ENCODE data around the gene EIF2AK2.

Gene EIF2AK2

DNA sequence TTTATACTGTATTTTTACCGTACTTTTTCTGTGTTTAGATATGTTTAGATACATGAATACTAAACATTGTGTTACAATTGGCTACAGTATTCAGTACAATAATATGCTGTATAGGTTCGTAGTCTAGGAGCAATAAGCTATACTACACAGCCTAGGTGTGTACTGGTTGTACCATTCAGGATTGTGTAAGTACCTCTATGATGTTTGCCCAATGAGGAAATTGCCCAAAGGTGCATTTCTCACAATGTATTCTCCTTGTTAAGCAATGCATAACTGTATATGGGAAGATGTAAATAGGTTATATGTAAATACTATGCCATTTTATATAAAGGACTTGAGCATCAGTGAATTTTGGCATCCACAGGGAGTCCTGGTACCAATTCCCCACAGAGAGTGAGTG, 10.7 kb downstream of the EIF2AK2 start:
- TF ChIP-seq GATA2 (IDR thresholded peaks at IDR 0.05; ENCODE audit: low read depth, low read length) = no peak
- TF ChIP-seq GATA3 (IDR thresholded peaks at IDR 0.05; ENCODE audit: low read depth, low read length) = no peak

DNA sequence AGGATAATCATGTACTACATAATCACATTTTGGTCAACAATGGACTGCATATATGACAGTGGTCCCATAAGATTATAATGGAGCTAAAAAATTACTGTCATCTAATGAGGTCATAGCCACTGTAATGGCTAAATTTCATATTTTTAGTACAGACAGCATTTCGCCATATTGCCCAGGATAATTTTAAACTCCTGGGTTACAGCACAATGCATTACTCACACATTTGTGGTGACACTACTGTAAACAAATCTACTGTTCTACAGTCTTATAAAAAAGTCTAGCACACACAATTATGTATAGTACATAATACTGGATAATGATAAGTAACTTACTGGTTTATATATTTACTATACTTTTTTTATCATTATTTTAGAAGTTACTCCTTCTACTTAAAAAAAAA, 12.8 kb downstream of the EIF2AK2 start:
- no peak for TF ChIP-seq GATA2 (IDR thresholded peaks at IDR 0.05; ENCODE audit: low read depth, low read length)

DNA sequence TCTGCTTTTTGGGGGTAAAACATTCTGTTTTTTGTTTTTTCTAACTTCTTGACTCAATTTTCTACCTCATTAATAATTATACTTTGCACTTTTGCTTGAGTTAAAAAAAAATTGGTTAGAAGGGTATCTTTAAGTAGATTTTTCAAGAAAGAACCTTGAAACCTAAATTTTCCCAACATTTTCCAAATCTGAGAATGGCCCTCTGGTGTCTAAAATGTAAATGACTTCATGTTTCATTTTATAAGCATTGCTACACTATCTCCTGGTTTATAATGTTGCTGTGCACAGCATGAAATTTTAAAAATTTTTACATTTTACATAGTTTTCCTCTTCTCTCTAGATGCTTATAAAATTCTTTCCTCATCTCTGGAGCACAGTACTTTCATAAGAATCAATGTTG, 14.2 kb downstream of the EIF2AK2 start:
- TF ChIP-seq GATA3 (IDR thresholded peaks at IDR 0.05; ENCODE audit: low read depth, low read length) (no peak), GATA2 (IDR thresholded peaks at IDR 0.05; ENCODE audit: low read depth, low read length) (no peak)

DNA sequence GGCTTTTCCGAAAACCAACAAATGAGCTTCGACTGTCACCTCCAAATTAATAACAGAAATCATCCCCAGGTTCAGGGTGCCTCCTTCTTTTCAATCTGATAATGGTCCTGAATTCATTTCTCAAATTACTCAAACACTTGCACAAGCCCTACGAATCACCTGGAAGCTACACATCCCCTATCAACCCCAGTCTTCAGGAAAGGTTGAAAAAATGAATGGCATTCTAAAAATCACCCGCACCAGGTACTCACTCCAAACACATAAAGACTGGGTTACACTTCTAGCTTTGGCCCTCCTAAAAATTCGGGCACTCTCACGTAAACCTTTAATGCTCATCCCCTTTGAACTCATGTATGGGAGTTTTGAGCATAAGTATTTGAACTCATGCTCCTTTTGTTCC, 23.9 kb downstream of the EIF2AK2 start:
- TF ChIP-seq GATA3 (IDR thresholded peaks at IDR 0.05; ENCODE audit: low read depth, low read length) (no peak), GATA2 (IDR thresholded peaks at IDR 0.05; ENCODE audit: low read depth, low read length) (no peak)

DNA sequence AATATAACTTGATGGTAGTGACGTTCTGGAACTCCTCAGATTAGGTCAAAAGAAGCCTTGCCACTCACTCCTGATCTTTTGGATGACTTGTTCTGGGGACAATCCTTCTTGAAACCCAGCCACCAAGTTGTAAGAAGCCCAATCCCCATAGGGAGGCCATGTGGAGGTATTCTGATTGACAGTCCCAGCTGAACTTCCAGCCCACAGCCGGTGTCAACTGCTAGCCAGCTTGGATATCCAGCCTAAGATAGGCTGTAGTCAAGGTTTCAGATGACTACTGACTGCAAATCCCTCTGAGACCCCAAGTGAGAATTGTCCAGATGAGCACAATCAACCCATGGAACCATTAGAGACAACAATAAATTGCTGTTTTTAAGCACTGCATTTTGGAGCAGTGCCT, 31.4 kb downstream of the EIF2AK2 start:
- no peak for TF ChIP-seq GATA2 (IDR thresholded peaks at IDR 0.05; ENCODE audit: low read depth, low read length)
- no peak for TF ChIP-seq GATA3 (IDR thresholded peaks at IDR 0.05; ENCODE audit: low read depth, low read length)

DNA sequence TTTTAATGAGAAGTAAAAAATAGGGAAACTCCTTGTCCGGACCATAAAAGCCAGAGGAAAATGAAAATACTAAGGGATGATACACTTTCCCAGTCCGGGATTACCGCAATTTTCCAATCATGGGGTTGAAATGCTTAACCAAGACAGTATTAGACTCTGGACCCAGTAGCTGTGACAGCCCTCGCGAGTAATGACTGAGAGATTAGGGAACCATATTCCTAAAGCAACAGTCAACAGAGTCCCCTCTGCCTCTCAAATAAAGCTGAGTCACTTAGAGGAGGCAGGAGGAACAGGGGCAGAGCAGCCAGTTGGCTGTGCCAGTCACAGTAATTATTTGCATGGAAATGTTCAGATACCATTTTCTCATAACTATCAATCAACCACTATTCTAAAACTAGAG, 37.6 kb downstream of the EIF2AK2 start:
- TF ChIP-seq GATA2 (IDR thresholded peaks at IDR 0.05; ENCODE audit: low read depth, low read length) (no peak), GATA3 (IDR thresholded peaks at IDR 0.05; ENCODE audit: low read depth, low read length) (no peak)

DNA sequence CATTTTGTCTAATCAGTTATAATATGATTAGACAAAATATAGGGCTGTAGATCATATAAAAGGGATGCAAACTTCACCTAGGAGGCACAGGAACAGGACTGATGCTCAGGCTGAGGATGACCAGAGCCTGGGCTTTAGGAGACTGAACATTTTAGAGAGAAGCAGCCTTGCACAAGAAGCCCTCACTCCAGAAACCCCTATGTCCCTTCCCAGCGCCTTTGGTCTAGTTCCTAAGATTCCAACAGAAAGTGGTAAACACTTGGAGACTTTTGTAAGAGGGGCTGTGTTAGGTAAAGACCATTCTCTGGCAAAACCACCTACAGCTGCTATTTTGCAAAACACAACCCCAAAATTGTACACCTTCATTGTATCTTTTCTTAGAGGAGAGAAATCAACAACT, 39.2 kb downstream of the EIF2AK2 start:
- TF ChIP-seq GATA2 (IDR thresholded peaks at IDR 0.05; ENCODE audit: low read depth, low read length) (no peak), GATA3 (IDR thresholded peaks at IDR 0.05; ENCODE audit: low read depth, low read length) (no peak)

DNA sequence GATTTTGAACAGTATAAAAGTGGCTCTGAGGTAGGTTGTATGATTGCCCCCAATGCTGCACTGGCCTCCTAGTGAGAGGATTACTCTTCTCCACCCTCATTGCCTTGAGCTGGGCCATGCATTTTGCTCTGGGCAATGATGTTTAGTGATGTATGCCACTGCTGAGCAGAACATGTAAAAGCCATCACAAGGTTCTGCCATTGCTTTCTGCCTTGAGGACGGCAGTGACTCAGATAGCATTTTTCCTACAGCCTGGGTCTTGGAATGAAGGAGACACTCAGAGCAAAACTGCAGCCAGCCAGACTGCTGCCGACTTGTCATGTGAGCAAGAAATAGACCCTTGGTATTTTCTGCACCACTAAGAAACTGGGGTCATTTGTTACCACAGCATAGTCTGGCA, 44.8 kb downstream of the EIF2AK2 start:
- no peak for TF ChIP-seq GATA2 (IDR thresholded peaks at IDR 0.05; ENCODE audit: low read depth, low read length)
- TF ChIP-seq GATA3 (IDR thresholded peaks at IDR 0.05; ENCODE audit: low read depth, low read length) = no peak

DNA sequence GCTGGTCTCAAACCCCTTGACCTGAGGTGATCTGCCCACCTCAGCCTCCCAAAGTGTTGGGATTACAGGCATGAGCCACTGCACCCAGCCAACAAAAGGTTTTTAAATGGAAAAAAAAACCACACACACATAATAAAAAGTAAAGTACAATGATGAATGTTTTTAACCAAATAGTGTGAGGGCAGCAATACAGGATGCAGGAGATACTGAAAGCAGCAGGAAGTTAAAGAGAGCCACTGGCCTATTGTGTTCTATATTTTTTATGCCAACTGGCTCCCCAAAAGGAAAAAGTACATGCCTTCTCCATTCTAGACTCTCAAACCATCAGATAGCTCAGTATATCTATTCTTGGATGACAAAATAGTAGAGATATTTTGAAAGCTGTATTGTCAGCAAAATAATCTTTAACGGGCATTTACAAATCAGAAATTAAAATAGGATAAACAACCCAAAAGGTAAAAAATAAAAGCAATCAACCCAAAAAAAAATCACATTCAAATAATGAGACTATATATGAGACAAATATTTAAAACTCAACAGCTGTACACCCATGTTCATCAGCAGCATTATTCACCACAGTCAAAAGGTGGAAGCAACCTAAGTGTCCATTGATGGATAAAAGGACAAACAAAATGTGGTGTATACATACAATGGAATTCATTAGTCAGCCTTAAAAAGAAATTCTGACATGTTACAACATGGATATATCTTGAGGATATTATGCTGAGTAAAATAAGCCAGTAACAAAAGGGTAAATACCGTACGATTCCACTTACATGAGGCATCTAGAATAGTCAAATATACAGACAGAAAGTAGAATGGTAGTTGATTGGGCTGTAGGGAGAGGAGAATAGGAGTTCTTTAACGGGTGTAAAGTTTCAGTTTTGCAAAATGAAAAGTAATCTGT, 46.2 kb downstream of the EIF2AK2 start:
- TF ChIP-seq GATA2 (IDR thresholded peaks at IDR 0.05; ENCODE audit: low read depth, low read length) = no peak
- no peak for TF ChIP-seq GATA3 (IDR thresholded peaks at IDR 0.05; ENCODE audit: low read depth, low read length)

DNA sequence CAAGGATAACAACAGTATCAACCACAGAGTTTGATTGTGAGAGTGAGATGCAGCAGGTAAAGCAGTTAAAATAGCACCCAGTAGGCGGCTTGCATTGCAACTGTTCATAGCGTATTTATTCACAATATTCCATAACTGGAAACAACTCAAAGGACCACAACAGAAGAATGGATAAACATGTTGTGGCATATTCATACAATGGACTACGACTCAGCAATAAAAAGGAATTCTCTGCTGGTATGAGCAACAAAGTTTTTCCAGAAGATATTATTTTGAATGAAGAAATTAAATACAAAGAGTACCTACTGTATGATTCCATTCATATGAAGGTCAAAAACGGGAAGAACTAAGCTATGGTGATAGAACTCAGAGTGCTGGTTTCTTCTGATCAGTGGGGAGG, 47.3 kb downstream of the EIF2AK2 start:
- no peak for TF ChIP-seq GATA3 (IDR thresholded peaks at IDR 0.05; ENCODE audit: low read depth, low read length)
- no peak for TF ChIP-seq GATA2 (IDR thresholded peaks at IDR 0.05; ENCODE audit: low read depth, low read length)

DNA sequence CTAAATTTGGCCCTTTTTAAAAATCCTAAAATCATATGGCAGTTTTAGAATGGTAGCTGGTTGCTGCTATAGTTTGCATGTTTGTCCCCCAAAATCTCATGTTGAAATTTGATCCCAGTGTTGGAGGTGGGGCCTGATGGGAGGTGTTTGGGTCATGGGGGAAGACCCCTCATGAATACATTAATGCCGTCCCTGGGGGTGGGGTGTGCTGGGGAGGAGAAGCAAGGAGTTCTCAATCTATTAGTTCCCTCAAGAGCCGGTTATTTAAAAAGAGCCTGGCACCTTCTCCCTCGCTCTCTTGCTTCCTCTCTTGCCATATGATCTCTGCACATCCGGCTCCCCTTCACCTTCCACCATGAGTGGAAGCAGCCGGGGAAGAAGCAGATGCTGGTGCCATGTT, 51.6 kb downstream of the EIF2AK2 start:
- no peak for TF ChIP-seq GATA3 (IDR thresholded peaks at IDR 0.05; ENCODE audit: low read depth, low read length)
- TF ChIP-seq GATA2 (IDR thresholded peaks at IDR 0.05; ENCODE audit: low read depth, low read length) = no peak

DNA sequence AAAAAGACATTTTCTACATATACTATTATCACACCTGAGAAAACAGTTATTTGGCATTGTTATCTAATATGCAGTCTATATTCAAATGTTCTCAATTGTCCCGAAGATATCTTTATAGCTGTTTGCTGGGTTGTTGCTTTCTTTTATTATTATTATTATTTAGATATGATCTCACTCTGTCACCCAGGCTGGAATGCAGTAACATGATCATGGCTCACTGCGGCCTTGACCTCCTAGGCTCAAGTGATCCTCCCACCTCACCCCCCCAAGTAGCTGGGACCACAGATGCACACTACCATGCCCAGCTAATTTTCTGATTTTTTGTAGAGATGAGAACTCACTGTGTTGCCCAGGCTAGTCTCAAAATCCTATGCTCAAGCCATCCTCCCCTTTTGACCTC, 52.6 kb downstream of the EIF2AK2 start:
- TF ChIP-seq GATA3 (IDR thresholded peaks at IDR 0.05; ENCODE audit: low read depth, low read length) = no peak
- no peak for TF ChIP-seq GATA2 (IDR thresholded peaks at IDR 0.05; ENCODE audit: low read depth, low read length)

DNA sequence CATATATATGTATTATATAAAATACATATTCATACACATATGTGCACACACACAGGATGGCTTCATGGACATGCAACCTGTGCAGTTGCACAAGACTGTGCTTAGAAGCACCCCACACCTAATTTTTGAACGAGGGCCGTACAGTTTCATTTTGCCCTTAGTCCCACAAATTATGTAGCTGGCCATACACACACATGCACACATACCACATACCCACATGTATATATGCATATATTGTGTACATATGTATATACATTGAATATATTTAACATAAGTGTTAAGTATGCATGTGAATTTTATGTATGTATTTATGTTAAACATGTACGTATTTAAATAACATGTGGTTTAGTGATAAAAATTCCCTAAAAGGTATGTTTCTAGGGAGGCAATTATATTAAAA, 54.2 kb downstream of the EIF2AK2 start:
- TF ChIP-seq GATA2 (IDR thresholded peaks at IDR 0.05; ENCODE audit: low read depth, low read length) = no peak
- TF ChIP-seq GATA3 (IDR thresholded peaks at IDR 0.05; ENCODE audit: low read depth, low read length) = no peak

DNA sequence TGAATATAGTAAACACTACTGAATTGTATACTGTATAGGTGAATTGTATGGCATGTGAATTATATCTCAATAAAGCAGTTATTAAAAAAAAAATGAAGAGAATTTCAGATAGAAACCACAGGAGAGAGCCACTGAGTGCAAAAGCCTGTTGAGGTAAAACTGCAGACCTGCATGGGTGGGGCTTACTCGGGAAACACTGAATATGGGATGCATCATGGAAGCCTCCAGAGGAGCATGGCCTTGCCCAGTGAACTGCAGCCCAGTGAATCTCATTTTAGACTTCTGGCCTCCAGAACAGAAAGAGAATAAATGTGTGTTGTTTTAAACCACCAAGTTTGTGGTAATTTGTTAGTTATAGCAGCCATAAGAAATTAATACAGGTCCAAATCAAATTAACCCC, 56.7 kb downstream of the EIF2AK2 start:
- no peak for TF ChIP-seq GATA3 (IDR thresholded peaks at IDR 0.05; ENCODE audit: low read depth, low read length)
- TF ChIP-seq GATA2 (IDR thresholded peaks at IDR 0.05; ENCODE audit: low read depth, low read length) = no peak

DNA sequence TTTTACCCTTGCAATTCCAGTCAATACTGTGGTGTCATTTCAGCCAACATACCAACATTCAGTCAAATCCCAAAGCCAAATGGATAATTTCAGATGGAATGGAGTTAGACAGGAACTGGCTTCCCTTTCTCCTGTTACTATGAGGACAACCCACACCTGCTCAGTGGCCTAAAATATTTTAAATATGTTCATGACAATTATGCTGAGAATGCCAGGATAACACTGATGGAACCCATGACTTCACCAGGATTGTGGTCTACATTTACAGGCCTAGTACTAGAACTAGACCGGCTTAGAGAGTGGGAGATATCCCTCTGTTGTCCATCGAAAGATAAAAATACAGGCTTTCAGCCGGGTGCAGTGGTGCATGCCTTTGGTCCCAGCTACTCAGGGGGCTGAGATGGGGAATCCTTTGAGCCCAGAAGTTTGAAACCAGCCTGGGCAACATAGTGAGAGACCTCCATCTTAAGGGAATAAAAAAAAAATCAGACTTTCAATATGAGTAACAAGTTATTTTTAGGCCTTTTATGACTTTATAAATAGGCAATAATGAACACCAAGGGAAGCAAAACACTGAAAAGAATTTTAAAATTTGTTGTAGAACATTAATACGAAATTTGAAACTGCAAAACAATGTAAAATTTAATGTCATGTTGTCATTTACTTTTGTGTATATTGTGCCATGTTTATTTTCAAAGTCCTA, 58.2 kb downstream of the EIF2AK2 start:
- TF ChIP-seq GATA3 (IDR thresholded peaks at IDR 0.05; ENCODE audit: low read depth, low read length) (no peak), GATA2 (IDR thresholded peaks at IDR 0.05; ENCODE audit: low read depth, low read length) (no peak)
